Vagina (tissue), 2 donors: ENCODE data around the gene HSD17B2.

Source experiments
- CTCF ChIP-seq, 3 experiments: fragments of 450-650 bp in 2 of 3; fragments of 200-600 bp in 1 of 3; sonication (generic) in 1 of 3; IDR thresholded peaks; one replicate each; pipeline ENCODE4 v1.5.1; 2017 to 2019; ENCODE audit warnings: antibody characterized with exemption in 3 of 3, mild to moderate bottlenecking in 2 of 3, moderate library complexity in 2 of 3
- POLR2A ChIP-seq, 2 donors: fragments of 450-650 bp; IDR thresholded peaks; one replicate each; pipeline ENCODE4 v1.6.1; 2017; ENCODE audit warnings: antibody characterized with exemption in 2 of 2, mild to moderate bottlenecking in 2 of 2, moderate library complexity in 2 of 2
- POLR2AphosphoS5 ChIP-seq, 2 donors: sonication (generic); formaldehyde crosslinking; IDR thresholded peaks; one replicate each; pipeline ENCODE4 v1.9.0; 2017; ENCODE audit warnings: antibody characterized with exemption in 2 of 2, mild to moderate bottlenecking in 2 of 2, low read depth in 1 of 2; ENCODE audit not compliant: insufficient read depth in 1 of 2

GRCh38 chr16:82091241-82091640 lies 56.2 kb downstream of the HSD17B2 start:
- no peak for TF ChIP-seq CTCF (IDR thresholded peaks at IDR 0.05)
- no peak for TF ChIP-seq POLR2A (IDR thresholded peaks at IDR 0.05)
- no peak for TF ChIP-seq POLR2AphosphoS5 (IDR thresholded peaks at IDR 0.05; ENCODE audit: insufficient read depth in 1 of 2, low read depth in 1 of 2)
